ENCODE measurements around the gene TDRD9. TPM values are rescaled to one million over a fixed set of nuclear protein-coding genes. Genes with fewer than 3 reads are reported as not detected.
A peak's percentile ranks its signal among the peaks of the same experiment; 100 is the strongest.

Gene TDRD9
- total and polyA plus RNA-seq, 2 experiments from 2014 or later: 0.73 to 1.3 TPM

DNA sequence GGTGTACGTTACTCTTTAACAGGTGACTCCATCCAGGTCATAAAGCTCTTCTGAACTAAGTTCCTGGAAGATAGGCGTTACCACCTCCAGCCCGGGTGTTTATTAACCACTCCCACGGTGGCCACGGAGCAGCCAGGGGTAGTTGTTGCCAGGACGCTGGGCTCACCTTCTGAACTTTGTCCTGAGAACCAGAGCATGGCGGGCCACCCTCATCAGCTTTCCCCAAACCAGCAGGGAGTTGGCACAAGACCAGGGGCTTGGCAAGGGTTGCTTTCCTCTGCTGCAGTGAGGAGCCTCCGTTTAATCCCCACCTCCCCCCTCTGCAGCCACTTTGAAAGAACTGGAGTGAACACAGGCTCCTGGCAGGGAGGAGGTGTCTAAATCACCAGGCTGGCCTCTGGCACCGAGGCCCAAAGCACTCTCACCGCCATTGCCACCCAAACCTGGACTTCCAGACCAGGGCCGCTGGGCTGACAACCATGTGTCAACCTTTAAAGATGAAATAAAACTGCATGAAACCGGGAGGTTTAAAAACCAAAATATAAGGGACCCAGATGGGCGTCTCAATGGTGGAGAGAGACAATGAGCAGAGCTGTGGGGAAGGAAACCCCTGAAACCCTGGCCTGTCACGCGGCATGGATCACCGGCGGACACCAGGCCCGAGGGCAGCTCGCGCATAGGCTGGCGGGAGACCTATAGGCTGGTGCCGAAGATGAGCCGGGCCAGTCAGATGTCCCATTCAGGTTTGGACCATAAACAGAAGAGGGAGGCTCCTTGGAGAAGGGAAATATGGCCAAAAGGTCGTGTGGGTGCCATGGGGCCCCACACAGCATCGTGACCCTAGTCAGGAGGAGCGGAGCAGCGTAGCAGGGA is 30.9 kb upstream of the TDRD9 start:
- 86% methylated on average over 27 of the region's 27 CpGs for WGBS (ENCODE audit: low lambda C conversion rate, missing lambda C conversion rate)

DNA sequence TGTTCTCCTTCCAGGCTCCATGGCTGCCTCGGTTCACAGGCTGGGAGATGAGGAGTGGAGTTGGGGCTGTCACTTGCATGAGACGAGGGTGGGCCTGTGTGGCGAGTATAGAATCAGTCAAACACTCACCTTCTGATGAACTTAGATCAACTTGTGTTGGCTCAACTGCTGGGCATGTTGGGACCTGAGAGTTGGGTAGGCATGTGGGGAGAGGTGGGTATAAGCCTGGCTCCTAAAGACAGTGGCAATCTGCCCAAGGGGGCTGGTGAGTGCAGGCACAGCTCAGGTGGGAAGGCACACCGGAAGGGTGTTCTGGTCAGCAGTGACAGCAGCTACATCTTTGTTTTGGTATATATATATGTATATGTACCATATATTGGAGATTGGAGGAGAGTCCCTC is 30.1 kb upstream of the TDRD9 start:
- H3K4me3 ChIP-seq: no peak overlapping the region
- H3K36me3 ChIP-seq (replicated peaks; ENCODE audit: insufficient read depth, low read depth): no peaks in the 10 kb centered on the region
- no peak overlapping the region for H3K4me2 ChIP-seq
- no peak overlapping the region for H3K27ac ChIP-seq
- H3K9me2 ChIP-seq (replicated peaks; ENCODE audit: insufficient read depth): no peaks in the 10 kb centered on the region
- H3K9me3 ChIP-seq (ENCODE audit: low read depth): no peaks in the 10 kb centered on the region
- H4K20me1 ChIP-seq (ENCODE audit: insufficient read depth, poor library complexity, severe bottlenecking): no peaks in the 10 kb centered on the region
- peaks cover 7% of the 10 kb centered on the region for H3K4me1 ChIP-seq (ENCODE audit: insufficient read depth)
- no peaks in the 10 kb centered on the region for H3K27me3 ChIP-seq
- WGBS (ENCODE audit: low lambda C conversion rate, missing lambda C conversion rate): 93% methylated on average over 4 of the region's 4 CpGs
- TF ChIP-seq, protein P1, sequence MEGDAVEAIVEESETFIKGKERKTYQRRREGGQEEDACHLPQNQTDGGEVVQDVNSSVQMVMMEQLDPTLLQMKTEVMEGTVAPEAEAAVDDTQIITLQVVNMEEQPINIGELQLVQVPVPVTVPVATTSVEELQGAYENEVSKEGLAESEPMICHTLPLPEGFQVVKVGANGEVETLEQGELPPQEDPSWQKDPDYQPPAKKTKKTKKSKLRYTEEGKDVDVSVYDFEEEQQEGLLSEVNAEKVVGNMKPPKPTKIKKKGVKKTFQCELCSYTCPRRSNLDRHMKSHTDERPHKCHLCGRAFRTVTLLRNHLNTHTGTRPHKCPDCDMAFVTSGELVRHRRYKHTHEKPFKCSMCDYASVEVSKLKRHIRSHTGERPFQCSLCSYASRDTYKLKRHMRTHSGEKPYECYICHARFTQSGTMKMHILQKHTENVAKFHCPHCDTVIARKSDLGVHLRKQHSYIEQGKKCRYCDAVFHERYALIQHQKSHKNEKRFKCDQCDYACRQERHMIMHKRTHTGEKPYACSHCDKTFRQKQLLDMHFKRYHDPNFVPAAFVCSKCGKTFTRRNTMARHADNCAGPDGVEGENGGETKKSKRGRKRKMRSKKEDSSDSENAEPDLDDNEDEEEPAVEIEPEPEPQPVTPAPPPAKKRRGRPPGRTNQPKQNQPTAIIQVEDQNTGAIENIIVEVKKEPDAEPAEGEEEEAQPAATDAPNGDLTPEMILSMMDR (IDR thresholded peaks at IDR 0.05; ENCODE audit: poor library complexity): no peak
- TF ChIP-seq EZH2phosphoT487 (IDR thresholded peaks at IDR 0.05; ENCODE audit: low read depth, severe bottlenecking, unreplicated experiment): no peak
- TF ChIP-seq EZH2 (IDR thresholded peaks at IDR 0.05; ENCODE audit: borderline replicate concordance): no peak
- H2AFZ ChIP-seq: no peak overlapping the region
- DNase-seq (ENCODE audit: low spot score): no peak
- no peaks in the 10 kb centered on the region for H3K79me2 ChIP-seq

More for the DNA sequence above, 30.9 kb upstream of the TDRD9 start:
- Histone ChIP-seq H3K27ac (peak overlapping the region; percentile 69), H3K9me3 (ENCODE audit: low read depth) (no peaks in the 10 kb centered on the region), H3K4me3 (no peak overlapping the region), H3K27me3 (no peaks in the 10 kb centered on the region), H3K4me1 (ENCODE audit: insufficient read depth) (peaks cover 7% of the 10 kb centered on the region), H3K4me2 (no peak overlapping the region), H3K36me3 (replicated peaks; ENCODE audit: insufficient read depth, low read depth) (no peaks in the 10 kb centered on the region), H3K9me2 (replicated peaks; ENCODE audit: insufficient read depth) (no peaks in the 10 kb centered on the region), H3K79me2 (no peaks in the 10 kb centered on the region), H2AFZ (no peak overlapping the region), H4K20me1 (ENCODE audit: insufficient read depth, poor library complexity, severe bottlenecking) (no peaks in the 10 kb centered on the region)
- DNase-seq (ENCODE audit: low spot score): peak; percentile 73
- TF ChIP-seq EZH2phosphoT487 (IDR thresholded peaks at IDR 0.05; ENCODE audit: low read depth, severe bottlenecking, unreplicated experiment) (no peak), EZH2 (IDR thresholded peaks at IDR 0.05; ENCODE audit: borderline replicate concordance) (no peak)
- TF ChIP-seq, protein P1 (IDR thresholded peaks at IDR 0.05; ENCODE audit: poor library complexity): no peak

DNA sequence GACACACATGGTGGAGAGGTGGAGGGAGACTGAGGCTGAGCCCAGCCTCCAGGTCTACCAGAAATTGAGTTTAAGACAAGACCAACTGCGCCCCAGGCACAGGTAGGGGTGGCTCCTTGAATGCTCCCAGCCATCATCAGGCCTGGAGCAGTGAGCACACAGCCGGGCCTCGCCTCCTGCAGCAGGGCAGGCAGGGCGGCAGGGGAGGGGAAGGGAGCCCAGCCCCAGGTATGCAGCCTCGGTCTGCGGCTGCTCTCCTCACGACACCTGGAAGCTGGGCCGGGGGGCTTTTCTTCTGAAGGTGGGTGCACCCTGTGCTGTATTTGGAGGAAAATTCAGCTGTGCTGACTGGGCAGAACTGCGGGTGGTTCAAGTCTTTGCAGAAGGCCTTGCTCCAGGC is 29.5 kb upstream of the TDRD9 start:
- no peaks in the 10 kb centered on the region for H3K27me3 ChIP-seq
- WGBS (ENCODE audit: low lambda C conversion rate, missing lambda C conversion rate): 79% methylated on average over 9 of the region's 9 CpGs
- no peaks in the 10 kb centered on the region for H3K79me2 ChIP-seq
- H3K36me3 ChIP-seq (replicated peaks; ENCODE audit: insufficient read depth, low read depth): no peaks in the 10 kb centered on the region
- H3K4me2 ChIP-seq: no peak overlapping the region
- TF ChIP-seq EZH2phosphoT487 (IDR thresholded peaks at IDR 0.05; ENCODE audit: low read depth, severe bottlenecking, unreplicated experiment): no peak
- TF ChIP-seq, protein P1 (IDR thresholded peaks at IDR 0.05; ENCODE audit: poor library complexity): no peak
- no peak for TF ChIP-seq EZH2 (IDR thresholded peaks at IDR 0.05; ENCODE audit: borderline replicate concordance)
- H3K4me3 ChIP-seq: no peak overlapping the region
- no peak for DNase-seq (ENCODE audit: low spot score)
- H3K9me2 ChIP-seq (replicated peaks; ENCODE audit: insufficient read depth): no peaks in the 10 kb centered on the region
- H3K27ac ChIP-seq: no peak overlapping the region
- H3K4me1 ChIP-seq (ENCODE audit: insufficient read depth): peaks cover 7% of the 10 kb centered on the region
- H4K20me1 ChIP-seq (ENCODE audit: insufficient read depth, poor library complexity, severe bottlenecking): no peaks in the 10 kb centered on the region
- H3K9me3 ChIP-seq (ENCODE audit: low read depth): no peaks in the 10 kb centered on the region
- no peak overlapping the region for H2AFZ ChIP-seq

All from hepatocyte (in vitro differentiated cells).